HG02623 (cell line): ENCODE data around the gene KLHL30.

Source experiments
- ATAC-seq: cut with Tn5 transposase; IDR thresholded peaks from one replicate; pipeline ENCODE4 v1.9.1; 2021; ENCODE audit warnings: moderate library complexity; ENCODE audit not compliant: unreplicated experiment

KLHL30 gene

GRCh38 chr2:238173692-238174091 is 35.2 kb downstream of the KLHL30 start:
- ATAC-seq = no peak

GRCh38 chr2:238174291-238174690 is 35.8 kb downstream of the KLHL30 start:
- ATAC-seq = no peak

- no peak for ATAC-seq
Measured at GRCh38 chr2:238174701-238175100, 36.2 kb downstream of the KLHL30 start.

- no peak for ATAC-seq
Measured at GRCh38 chr2:238176613-238177012, 38.1 kb downstream of the KLHL30 start.

GRCh38 chr2:238180554-238180953 is 42.1 kb downstream of the KLHL30 start:
- ATAC-seq = no peak

- ATAC-seq = no peak
Measured at GRCh38 chr2:238182362-238182761, 43.9 kb downstream of the KLHL30 start.

- ATAC-seq = no peak
Measured at GRCh38 chr2:238183821-238184220, 45.4 kb downstream of the KLHL30 start.

- ATAC-seq = no peak
Measured at GRCh38 chr2:238187618-238188548, 49.4 kb downstream of the KLHL30 start.

GRCh38 chr2:238190445-238190844 is 52.0 kb downstream of the KLHL30 start:
- ATAC-seq = no peak
